ACHN (cell line): ENCODE measurements around the gene RAMAC.
"Not testable (repeated sequence)": the region's sequence is repeated elsewhere in the genome, so short reads cannot be mapped to it uniquely, and the experiment has no call there.

ENCODE experiments used
- DNase-seq: peaks from one replicate; pipeline ENCODE4 v3.0.0-alpha.2; 2015
- in situ Hi-C: cut with HindIII; loops from 2 replicates; pipeline ENCODE4 v1.10.0; 2017; ENCODE audit warnings: low sequenced_read_pairs, low pct_ligation_motif_present, low pct_unique_long_range_greater_than_20kb

Gene RAMAC

DNA sequence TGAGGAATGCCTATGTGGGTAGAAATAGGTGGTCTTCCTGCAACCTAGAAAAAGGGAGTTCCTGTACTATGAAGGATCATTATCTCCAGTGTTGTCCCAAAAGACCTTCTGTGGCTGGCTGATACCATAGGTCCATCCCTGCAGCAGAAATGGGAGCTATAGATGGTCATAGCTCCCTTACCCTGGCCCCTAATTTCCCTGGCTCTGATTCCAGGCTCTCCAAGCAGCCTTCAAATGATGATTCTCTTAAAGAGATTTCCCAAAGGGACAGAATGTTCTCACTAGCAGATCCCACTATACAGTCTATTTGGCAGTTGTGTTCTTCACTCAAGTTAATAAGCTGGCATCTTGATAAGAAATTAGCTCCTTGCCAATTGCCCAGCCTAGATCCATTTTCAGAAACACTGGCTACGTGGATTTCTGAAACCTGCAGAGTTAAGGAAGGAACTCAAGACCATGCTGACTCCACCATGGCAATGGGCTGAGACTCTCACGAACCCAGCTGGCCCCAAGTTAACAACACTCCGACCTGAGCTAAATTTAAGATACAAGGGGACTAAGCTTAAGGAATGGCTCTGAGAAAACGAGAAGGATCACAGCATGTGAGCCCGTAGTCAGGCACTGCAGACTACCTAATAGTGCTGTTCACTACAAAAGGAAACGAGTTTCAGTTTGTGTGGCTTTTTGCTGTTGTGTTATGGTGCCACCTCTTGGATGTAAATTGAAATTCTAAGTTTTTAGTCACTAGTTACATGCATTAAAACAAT, 14.1 kb downstream of the RAMAC start:
- peak; percentile 63 for DNase-seq
- in situ Hi-C loops = no loop called here

GRCh38 chr15:83000672-83001031, 14.6 kb downstream of the RAMAC start:
- in situ Hi-C loops, DNase-seq: not testable (repeated sequence)

GRCh38 chr15:83010709-83011270, 24.8 kb downstream of the RAMAC start:
- DNase-seq = peak; percentile 73
- in situ Hi-C loops = no loop called here

DNA sequence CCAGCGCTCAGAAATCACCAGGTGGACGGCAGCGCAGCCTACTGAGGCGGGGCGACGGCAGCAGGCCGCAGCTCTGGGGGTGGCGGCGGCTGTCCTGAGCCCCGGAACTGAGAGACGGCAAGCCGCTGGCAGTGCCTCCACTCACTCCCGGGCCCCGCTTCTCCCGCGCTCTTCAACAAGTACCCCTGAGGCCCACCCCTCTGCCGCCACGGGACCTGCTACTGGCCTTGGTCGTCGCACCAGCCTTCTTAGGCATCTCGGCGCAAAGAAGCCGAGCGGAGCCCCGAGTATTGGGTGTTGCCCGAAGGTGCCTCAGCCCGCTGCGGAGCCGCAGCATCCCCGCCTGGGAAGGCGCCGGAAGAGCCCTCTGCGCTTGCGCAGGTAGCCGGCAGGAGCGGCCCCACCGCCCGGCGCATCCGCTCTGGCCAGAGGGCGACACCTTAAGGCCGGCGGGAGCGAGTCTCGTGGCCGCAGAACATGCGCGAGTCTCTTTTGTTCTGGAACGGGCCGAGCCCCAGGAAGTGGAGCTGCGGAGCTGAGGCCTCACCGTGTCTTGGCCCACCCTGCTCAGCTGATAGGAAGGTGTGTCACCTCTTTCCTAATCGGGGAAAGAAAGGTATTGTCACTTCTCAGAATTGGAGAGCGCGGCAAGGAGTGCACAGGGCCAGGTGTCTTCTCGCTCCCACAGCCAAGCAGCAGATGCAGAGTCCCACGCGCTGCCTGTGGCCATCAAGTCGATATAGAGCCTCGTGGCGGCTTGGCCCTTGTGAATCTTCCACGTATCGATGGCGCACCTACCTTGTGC, 25.5 kb downstream of the RAMAC start, which contains the start of gene C15orf40:
Gene C15orf40, minus strand, starts transcription at position 369 of the 805 bp plus-strand sequence. Its CDS starts 32 bp downstream, at position 337.
- in situ Hi-C loops = no loop called here
- DNase-seq = peak; percentile 89

DNA sequence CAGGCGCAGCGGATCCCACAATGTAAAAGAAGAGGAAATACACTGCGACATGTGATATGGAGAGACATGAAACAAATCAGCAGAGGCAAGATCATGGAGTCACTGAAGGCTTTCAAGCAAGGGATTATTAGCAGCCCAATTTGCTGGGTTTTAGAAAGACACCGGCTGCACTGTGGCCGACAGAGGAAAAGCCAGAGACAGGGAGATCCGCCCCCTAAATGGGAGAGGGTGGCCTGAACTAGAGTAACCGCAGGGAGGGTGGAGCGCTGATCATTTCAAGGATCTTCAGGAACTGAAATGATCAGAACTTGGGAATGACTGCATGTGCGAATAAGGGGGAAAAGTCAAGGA, 26.0 kb downstream of the RAMAC start:
- in situ Hi-C loops = no loop called here
- DNase-seq = no peak

GRCh38 chr15:83012636-83013035, 26.6 kb downstream of the RAMAC start:
- in situ Hi-C loops = no loop called here
- DNase-seq = no peak

GRCh38 chr15:83014205-83014653, 28.2 kb downstream of the RAMAC start:
- no peak for DNase-seq
- in situ Hi-C loops = no loop called here

DNA sequence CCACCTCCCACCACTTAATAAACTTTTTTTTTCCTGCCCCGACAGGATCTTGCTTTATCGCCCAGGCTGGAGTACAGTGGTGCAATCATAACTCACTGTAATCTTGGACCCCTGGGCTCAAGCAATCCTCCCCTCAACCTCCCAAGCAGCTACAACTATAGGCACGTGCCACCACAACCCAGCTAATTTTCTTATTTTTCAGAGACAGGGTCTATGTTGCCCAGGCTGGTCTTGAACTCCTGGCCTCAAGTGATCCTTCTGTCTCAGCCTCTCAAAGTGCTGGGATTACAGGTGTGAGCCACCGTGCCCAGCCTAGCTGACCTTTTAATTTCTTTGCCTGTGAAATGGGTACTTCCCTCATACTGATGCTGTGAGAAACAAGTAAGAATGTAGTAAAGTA, 29.4 kb downstream of the RAMAC start:
- in situ Hi-C loops = no loop called here

GRCh38 chr15:83016906-83017305, 30.9 kb downstream of the RAMAC start:
- in situ Hi-C loops = no loop called here

More for the DNA sequence above, 29.4 kb downstream of the RAMAC start:
- DNase-seq = no peak

GRCh38 chr15:83018436-83018835, 32.4 kb downstream of the RAMAC start:
- in situ Hi-C loops = no loop called here
- DNase-seq = no peak

More at GRCh38 chr15:83016906-83017305, 30.9 kb downstream of the RAMAC start:
- DNase-seq = no peak

GRCh38 chr15:83030021-83030420, 44.0 kb downstream of the RAMAC start:
- in situ Hi-C loops = no loop called here
- peak; percentile 80 for DNase-seq

DNA sequence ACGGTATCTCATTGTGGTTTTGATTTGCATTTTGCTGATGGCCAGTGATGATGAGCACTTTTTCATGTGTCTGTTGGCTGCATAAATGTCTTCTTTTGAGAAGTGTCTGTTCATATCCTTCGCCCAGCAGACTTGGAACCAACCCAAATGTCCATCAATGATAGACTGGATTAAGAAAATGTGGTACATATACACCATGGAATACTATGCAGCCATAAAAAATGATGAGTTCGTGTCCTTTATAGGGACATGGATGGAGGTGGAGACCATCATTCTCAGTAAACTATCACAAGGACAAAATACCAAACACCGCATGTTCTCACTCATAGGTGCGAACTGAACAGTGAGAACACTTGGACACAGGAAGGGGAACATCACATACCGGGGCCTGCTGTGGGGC, 45.2 kb downstream of the RAMAC start:
- in situ Hi-C loops, DNase-seq: not testable (repeated sequence)

GRCh38 chr15:83036253-83036652, 50.2 kb downstream of the RAMAC start:
- in situ Hi-C loops = no loop called here
- DNase-seq = no peak

GRCh38 chr15:83039206-83039605, 53.2 kb downstream of the RAMAC start:
- DNase-seq = no peak
- in situ Hi-C loops = no loop called here
